HG02840 (cell line): ENCODE data around the gene SRSF5.
"Not testable (repeated sequence)": the region's sequence is repeated elsewhere in the genome, so short reads cannot be mapped to it uniquely, and the experiment has no call there.

Experiments used
- ATAC-seq: cut with Tn5 transposase; IDR thresholded peaks from one replicate; pipeline ENCODE4 v1.9.1; 2021; ENCODE audit warnings: mild to moderate bottlenecking, moderate library complexity, moderate number of reproducible peaks; ENCODE audit not compliant: unreplicated experiment, low FRiP score

Gene SRSF5

GRCh38 chr14:69804902-69805301, 38.0 kb downstream of the SRSF5 start:
- no peak for ATAC-seq

- ATAC-seq = no peak
Measured at GRCh38 chr14:69807192-69807591, 40.2 kb downstream of the SRSF5 start.

- ATAC-seq = no peak
Measured at GRCh38 chr14:69808919-69809808, 42.2 kb downstream of the SRSF5 start.

- ATAC-seq = no peak
Measured at GRCh38 chr14:69811227-69811867, 44.4 kb downstream of the SRSF5 start.

- no peak for ATAC-seq
Measured at GRCh38 chr14:69811868-69812252, 44.9 kb downstream of the SRSF5 start.

- no peak for ATAC-seq
Measured at GRCh38 chr14:69812711-69813110, 45.8 kb downstream of the SRSF5 start.

GRCh38 chr14:69813346-69813745, 46.4 kb downstream of the SRSF5 start:
- not testable (repeated sequence) for ATAC-seq

- ATAC-seq = no peak
Measured at GRCh38 chr14:69814397-69814796, 47.5 kb downstream of the SRSF5 start.

- no peak for ATAC-seq
Measured at GRCh38 chr14:69815556-69815955, 48.6 kb downstream of the SRSF5 start.

GRCh38 chr14:69816216-69816615, 49.3 kb downstream of the SRSF5 start:
- no peak for ATAC-seq

GRCh38 chr14:69818758-69819191, 51.8 kb downstream of the SRSF5 start:
- no peak for ATAC-seq

GRCh38 chr14:69819607-69820006, 52.7 kb downstream of the SRSF5 start:
- ATAC-seq = no peak

GRCh38 chr14:69820991-69821390, 54.0 kb downstream of the SRSF5 start:
- no peak for ATAC-seq
